ENCODE results near the gene RAI14.

DNA sequence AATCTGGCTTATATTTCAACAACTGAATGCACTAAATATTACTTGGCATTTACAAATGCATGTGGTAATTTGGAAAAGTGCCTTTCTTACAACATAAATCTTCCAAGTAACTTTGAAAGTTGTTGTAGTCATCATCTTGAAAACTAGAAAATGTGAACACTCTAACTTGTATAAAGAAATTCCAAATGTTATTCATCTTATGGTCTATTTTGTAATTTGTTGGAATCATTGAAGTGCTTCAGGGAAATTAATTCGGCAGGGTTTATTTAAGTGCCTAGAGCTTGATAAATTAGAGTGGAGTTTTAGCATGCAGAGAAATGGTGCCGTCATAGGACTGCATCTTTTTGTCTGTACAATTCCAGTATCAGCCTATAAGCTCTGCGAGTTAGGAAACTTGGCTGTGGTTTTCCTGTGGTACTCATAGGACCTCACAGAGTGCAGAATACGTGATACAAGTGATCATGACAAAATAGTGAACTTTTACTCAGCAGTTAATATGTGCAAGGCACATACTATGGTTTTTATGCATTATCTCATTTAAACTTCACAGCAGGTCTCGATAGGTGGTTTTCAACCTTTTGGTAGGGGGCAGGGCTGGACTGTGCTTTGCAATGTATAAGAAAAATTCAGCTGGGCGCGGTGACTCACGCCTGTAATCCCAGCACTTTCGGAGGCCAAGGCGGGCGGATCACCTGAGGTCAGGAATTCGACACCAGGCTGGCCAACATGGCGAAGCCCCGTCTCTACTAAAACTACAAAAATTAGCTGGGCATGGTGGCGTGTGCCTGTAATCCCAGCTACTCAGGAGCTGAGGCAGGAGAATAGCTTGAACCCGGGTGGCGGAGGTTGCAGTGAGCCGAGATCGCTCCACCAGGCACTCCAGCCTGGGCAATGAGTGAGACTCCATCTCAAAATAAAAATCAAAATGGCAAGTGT, 79.6 kb downstream of the RAI14 start:
- TF ChIP-seq POLR2AphosphoS5 (IDR thresholded peaks at IDR 0.05; ENCODE audit: low read depth, low read length) (no peak), SIN3A (IDR thresholded peaks at IDR 0.05; ENCODE audit: borderline replicate concordance, insufficient read depth, low read length) (no peak), TAF1 (IDR thresholded peaks at IDR 0.05; ENCODE audit: borderline replicate concordance, insufficient read depth, low read length) (no peak), FOXP2 (optimal IDR thresholded peaks at IDR 0.05; ENCODE audit: borderline replicate concordance, extremely low read depth, extremely low read length, insufficient read depth) (no peak)
- TF ChIP-seq, protein P1, sequence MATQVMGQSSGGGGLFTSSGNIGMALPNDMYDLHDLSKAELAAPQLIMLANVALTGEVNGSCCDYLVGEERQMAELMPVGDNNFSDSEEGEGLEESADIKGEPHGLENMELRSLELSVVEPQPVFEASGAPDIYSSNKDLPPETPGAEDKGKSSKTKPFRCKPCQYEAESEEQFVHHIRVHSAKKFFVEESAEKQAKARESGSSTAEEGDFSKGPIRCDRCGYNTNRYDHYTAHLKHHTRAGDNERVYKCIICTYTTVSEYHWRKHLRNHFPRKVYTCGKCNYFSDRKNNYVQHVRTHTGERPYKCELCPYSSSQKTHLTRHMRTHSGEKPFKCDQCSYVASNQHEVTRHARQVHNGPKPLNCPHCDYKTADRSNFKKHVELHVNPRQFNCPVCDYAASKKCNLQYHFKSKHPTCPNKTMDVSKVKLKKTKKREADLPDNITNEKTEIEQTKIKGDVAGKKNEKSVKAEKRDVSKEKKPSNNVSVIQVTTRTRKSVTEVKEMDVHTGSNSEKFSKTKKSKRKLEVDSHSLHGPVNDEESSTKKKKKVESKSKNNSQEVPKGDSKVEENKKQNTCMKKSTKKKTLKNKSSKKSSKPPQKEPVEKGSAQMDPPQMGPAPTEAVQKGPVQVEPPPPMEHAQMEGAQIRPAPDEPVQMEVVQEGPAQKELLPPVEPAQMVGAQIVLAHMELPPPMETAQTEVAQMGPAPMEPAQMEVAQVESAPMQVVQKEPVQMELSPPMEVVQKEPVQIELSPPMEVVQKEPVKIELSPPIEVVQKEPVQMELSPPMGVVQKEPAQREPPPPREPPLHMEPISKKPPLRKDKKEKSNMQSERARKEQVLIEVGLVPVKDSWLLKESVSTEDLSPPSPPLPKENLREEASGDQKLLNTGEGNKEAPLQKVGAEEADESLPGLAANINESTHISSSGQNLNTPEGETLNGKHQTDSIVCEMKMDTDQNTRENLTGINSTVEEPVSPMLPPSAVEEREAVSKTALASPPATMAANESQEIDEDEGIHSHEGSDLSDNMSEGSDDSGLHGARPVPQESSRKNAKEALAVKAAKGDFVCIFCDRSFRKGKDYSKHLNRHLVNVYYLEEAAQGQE (IDR thresholded peaks at IDR 0.05; ENCODE audit: insufficient read depth in 1 of 2, low read depth in 2 of 2, low read length in 2 of 2) = no peak

Measured in PFSK-1 (cell line).